Thymus (tissue), 11 donors: Measurements from ENCODE around the gene TVP23C. TPM values are rescaled to one million over a fixed set of nuclear protein-coding genes. Genes with fewer than 3 reads are reported as not detected.
A peak's percentile ranks its signal among the peaks of the same experiment; 100 is the strongest.
"Not testable (repeated sequence)": the region's sequence is repeated elsewhere in the genome, so short reads cannot be mapped to it uniquely, and the experiment has no call there.

Source experiments
- DNase-seq, 9 donors: peaks; one replicate each; pipeline ENCODE4 v3.0.0-alpha.2; 2013; ENCODE audit warnings: low spot score in 9 of 9, low read depth in 6 of 9, missing footprints in 1 of 9
- H3K27ac ChIP-seq, 2 donors: one replicate each; pipeline ENCODE4 v1.5.1; 2013; ENCODE audit warnings: control low read depth in 1 of 2, low read depth in 1 of 2, low read length in 1 of 2, mild to moderate bottlenecking in 1 of 2, moderate library complexity in 1 of 2
- H3K27me3 ChIP-seq, 2 donors: one replicate each; pipeline ENCODE4 v1.5.1; 2013; ENCODE audit warnings: low read length in 1 of 2; ENCODE audit not compliant: control insufficient read depth in 2 of 2, insufficient read depth in 1 of 2
- H3K36me3 ChIP-seq, 2 donors: one replicate each; pipeline ENCODE4 v1.5.1; 2013; ENCODE audit warnings: low read length in 1 of 2, mild to moderate bottlenecking in 1 of 2, moderate library complexity in 1 of 2; ENCODE audit not compliant: control insufficient read depth in 2 of 2, insufficient read depth in 2 of 2
- H3K4me1 ChIP-seq, 2 donors: one replicate each; pipeline ENCODE4 v1.5.1; 2013; ENCODE audit warnings: low read length in 2 of 2; ENCODE audit not compliant: control insufficient read depth in 2 of 2, insufficient read depth in 2 of 2
- H3K4me3 ChIP-seq, 2 donors: one replicate each; pipeline ENCODE4 v1.5.1; 2013; ENCODE audit warnings: low read length in 2 of 2, control low read depth in 1 of 2, mild to moderate bottlenecking in 1 of 2
- H3K9me3 ChIP-seq, 2 donors: one replicate each; pipeline ENCODE4 v1.5.1; 2013; ENCODE audit warnings: low read length in 1 of 2, mild to moderate bottlenecking in 1 of 2; ENCODE audit not compliant: control insufficient read depth in 2 of 2, insufficient read depth in 1 of 2
- WGBS: extraction: QIAGEN DNeasy Blood & Tissue Kit; methylation state at CpG from one replicate; pipeline ENCODE4 v1.1.7; 2013; 5-methylcytosine and 5-hydroxymethylcytosine counted together
- polyA plus RNA-seq: library from polyadenylated mRNA; stranded (reverse); fragments of 200-250 nt; gene quantifications from one replicate; pipeline ENCODE4 v1.2.3, GENCODE V29; 2013
- total RNA-seq: library from RNA; stranded (reverse); fragments of 120-200 nt; gene quantifications from one replicate; pipeline ENCODE4 v1.2.4, GENCODE V29; 2013
- donor health status: healthy.

The TVP23C gene
- total and polyA plus RNA-seq, 2 donors = 5.9 to 8.4 TPM

GRCh38 chr17:15574660-15575059 is 11.4 kb upstream of the TVP23C start:
- DNase-seq, H3K27me3 ChIP-seq, H3K4me3 ChIP-seq, H3K4me1 ChIP-seq, H3K9me3 ChIP-seq, H3K27ac ChIP-seq, H3K36me3 ChIP-seq: not testable (repeated sequence)
- 99% methylated on average over 2 of the region's 5 CpGs for WGBS

DNA sequence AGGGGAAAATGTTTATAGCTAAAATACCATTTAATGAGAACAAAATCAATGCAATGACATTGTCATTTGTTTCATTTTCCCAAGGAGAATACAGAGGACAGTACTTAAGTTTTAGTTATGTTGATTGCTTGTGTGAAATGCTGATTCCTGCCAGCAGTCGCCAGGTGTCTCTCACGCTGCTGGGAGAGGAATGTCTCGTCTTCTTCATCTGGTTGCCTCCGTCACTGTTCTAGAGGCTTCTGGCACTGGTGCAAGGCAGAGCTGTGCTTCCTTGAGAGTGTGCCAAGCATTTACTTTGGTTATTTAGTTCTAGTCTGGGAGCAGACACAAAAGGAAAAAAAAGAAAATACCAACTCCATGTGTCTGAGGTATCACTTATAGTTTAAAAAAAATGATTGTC is 10.6 kb upstream of the TVP23C start:
- peak in 3 of 9 donors; percentile 4 to 47 (median 12) for DNase-seq
- 62% methylated on average over 4 of the region's 4 CpGs for WGBS
- not testable (repeated sequence) for H3K36me3 ChIP-seq

DNA sequence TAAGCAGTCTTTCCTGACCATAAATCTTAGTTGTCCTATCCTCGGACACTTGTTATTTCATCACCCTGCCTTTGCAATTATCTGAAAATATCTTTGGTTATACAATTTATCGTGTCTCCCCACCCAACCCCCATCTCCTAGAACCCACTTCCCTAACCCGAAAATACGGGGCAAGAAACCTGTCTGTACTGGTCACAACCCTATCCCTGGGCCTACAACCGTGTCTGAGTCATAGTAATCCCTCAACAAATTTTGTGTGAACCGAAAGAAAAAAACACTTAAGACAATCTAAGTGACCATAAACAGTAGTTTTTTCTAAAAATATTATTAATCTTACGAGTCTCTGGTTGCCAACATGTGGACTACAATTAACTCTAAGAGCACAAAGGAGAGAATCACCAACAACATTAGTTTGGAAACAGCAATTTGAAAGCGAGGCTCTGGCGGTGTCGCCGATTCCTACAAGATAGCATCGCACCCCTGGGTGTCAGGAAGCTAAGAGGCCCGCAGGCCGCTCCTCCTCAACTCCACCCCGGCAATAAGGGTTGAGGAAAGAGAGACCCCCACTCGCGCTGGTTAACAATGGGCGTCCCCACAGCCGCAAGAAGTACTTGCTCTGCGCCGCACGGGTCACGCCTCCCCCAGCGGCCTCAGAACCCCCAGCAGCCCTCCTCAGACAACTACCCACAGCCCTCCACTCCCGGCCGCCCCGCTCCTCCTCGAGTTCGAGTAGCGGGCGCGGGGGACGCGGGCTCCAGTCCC is 489 bp downstream of the TVP23C start:
- Histone ChIP-seq H3K4me3 (peak overlapping the region; percentile 62 to 65), H3K27ac (peak overlapping the region; percentile 26 to 77)
- not testable (repeated sequence) for H3K36me3 ChIP-seq, H3K9me3 ChIP-seq, H3K27me3 ChIP-seq, H3K4me1 ChIP-seq, DNase-seq
- WGBS = 10% methylated on average over 27 of the region's 34 CpGs

More for the DNA sequence above, 10.6 kb upstream of the TVP23C start:
- not testable (repeated sequence) for H3K4me1 ChIP-seq, H3K27ac ChIP-seq, H3K9me3 ChIP-seq, H3K27me3 ChIP-seq, H3K4me3 ChIP-seq

GRCh38 chr17:15561439-15561838 is 1.8 kb downstream of the TVP23C start:
- not testable (repeated sequence) for H3K9me3 ChIP-seq, H3K27me3 ChIP-seq, H3K36me3 ChIP-seq, DNase-seq, H3K27ac ChIP-seq, H3K4me3 ChIP-seq, H3K4me1 ChIP-seq
- WGBS = 96% methylated on average over 10 of the region's 10 CpGs

- H3K27ac ChIP-seq, H3K27me3 ChIP-seq, H3K9me3 ChIP-seq, DNase-seq, H3K4me3 ChIP-seq, H3K36me3 ChIP-seq, H3K4me1 ChIP-seq: not testable (repeated sequence)
- whole genome bisulfite sequencing = 98% methylated on average over 4 of the region's 5 CpGs
Observed at GRCh38 chr17:15558403-15559105, 4.7 kb downstream of the TVP23C start.

GRCh38 chr17:15557334-15557832 is 5.9 kb downstream of the TVP23C start:
- not testable (repeated sequence) for H3K36me3 ChIP-seq, H3K4me3 ChIP-seq, H3K4me1 ChIP-seq, H3K27me3 ChIP-seq, H3K9me3 ChIP-seq, DNase-seq, H3K27ac ChIP-seq
- 97% methylated on average over 4 of the region's 5 CpGs for WGBS

- not testable (repeated sequence) for H3K4me3 ChIP-seq, H3K27me3 ChIP-seq, H3K36me3 ChIP-seq, H3K4me1 ChIP-seq, DNase-seq, H3K9me3 ChIP-seq, H3K27ac ChIP-seq
- WGBS = 57% methylated on average over 1 of the region's 1 CpG
Observed at GRCh38 chr17:15552932-15553331, 10.4 kb downstream of the TVP23C start.

GRCh38 chr17:15549552-15549951 is 13.7 kb downstream of the TVP23C start:
- WGBS = 93% methylated on average over 3 of the region's 3 CpGs
- not testable (repeated sequence) for H3K36me3 ChIP-seq, H3K9me3 ChIP-seq, H3K27me3 ChIP-seq, DNase-seq, H3K4me1 ChIP-seq, H3K27ac ChIP-seq, H3K4me3 ChIP-seq

DNA sequence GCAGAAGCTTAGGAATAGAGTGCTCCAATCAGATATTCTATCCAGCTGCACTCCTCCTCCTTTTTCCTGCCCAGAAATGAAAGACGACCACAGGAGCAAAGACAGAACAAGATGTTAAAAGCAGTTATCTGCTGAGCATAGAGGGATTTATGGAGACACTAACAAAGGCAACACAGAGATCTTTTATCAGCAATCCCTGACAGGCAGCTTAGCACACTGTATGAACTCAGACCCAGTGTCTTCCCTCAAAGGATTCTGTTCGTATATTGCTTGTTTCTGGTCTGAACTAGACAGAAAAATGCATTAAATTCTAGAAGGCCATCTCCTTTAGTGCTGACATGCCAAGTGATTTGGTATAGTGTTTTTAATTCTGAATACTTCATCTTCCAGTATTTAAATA is 16.7 kb downstream of the TVP23C start:
- not testable (repeated sequence) for H3K27me3 ChIP-seq, H3K4me1 ChIP-seq, H3K4me3 ChIP-seq, DNase-seq, H3K27ac ChIP-seq, H3K9me3 ChIP-seq, H3K36me3 ChIP-seq
- WGBS = 98% methylated on average over 1 of the region's 2 CpGs
